HG02588 (cell line): ENCODE data around the gene MAML1.
"Not testable (repeated sequence)": the region's sequence is repeated elsewhere in the genome, so short reads cannot be mapped to it uniquely, and the experiment has no call there.

Source experiments
- ATAC-seq: cut with Tn5 transposase; IDR thresholded peaks from one replicate; pipeline ENCODE4 v1.9.1; 2021; ENCODE audit warnings: mild to moderate bottlenecking, moderate library complexity; ENCODE audit not compliant: unreplicated experiment

The MAML1 gene, protein sequence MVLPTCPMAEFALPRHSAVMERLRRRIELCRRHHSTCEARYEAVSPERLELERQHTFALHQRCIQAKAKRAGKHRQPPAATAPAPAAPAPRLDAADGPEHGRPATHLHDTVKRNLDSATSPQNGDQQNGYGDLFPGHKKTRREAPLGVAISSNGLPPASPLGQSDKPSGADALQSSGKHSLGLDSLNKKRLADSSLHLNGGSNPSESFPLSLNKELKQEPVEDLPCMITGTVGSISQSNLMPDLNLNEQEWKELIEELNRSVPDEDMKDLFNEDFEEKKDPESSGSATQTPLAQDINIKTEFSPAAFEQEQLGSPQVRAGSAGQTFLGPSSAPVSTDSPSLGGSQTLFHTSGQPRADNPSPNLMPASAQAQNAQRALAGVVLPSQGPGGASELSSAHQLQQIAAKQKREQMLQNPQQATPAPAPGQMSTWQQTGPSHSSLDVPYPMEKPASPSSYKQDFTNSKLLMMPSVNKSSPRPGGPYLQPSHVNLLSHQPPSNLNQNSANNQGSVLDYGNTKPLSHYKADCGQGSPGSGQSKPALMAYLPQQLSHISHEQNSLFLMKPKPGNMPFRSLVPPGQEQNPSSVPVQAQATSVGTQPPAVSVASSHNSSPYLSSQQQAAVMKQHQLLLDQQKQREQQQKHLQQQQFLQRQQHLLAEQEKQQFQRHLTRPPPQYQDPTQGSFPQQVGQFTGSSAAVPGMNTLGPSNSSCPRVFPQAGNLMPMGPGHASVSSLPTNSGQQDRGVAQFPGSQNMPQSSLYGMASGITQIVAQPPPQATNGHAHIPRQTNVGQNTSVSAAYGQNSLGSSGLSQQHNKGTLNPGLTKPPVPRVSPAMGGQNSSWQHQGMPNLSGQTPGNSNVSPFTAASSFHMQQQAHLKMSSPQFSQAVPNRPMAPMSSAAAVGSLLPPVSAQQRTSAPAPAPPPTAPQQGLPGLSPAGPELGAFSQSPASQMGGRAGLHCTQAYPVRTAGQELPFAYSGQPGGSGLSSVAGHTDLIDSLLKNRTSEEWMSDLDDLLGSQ

DNA sequence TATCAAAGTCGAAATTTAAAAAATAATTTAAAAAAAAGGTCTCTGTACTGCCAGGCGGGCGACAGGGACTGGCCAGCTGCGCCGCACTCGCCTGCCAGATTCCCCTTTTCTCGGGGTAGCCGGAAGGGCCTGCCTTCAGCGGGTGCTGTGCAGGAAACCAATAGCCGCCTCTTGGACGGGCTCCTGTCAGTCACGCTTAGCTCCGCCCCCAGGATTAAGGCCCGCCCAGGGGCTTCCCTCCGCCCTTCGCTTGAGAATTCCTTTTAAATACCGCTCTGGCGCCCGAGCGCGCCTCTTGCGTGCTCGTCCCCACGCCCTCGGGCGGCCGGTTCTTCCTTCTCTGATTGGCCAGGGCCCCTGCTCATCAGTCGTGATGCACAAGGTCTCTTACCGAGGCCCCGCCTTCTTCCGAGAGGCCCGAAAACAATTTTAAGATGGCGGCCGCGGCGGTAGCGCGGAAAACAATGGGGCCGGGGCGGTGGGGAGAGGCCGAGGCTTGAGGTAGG, at the start of gene MAML1:
Gene MAML1 (plus strand): TSS at position 411 of the 506 bp plus-strand sequence. CDS start 291 bp downstream, outside the sequence.
- ATAC-seq: peak; percentile 92

DNA sequence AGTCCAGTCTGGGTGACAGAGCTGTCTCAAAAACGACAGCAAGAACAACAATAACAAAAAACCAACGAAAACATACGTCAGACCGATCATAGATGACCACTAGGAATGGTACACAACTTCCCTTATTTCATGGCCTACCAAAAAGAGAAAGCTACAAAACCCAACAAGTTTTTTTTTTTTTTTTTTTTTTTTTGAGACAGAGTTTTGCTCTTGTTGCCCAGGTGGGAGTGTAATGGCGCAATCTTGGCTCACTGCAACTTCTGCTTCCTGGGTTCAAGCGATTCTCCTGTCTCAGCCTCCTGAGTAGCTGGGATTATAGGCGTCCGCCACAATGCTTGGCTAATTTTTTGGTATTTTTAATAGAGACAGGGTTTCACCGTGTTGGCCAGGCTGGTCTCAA, 43.4 kb upstream of the MAML1 start:
- not testable (repeated sequence) for ATAC-seq

DNA sequence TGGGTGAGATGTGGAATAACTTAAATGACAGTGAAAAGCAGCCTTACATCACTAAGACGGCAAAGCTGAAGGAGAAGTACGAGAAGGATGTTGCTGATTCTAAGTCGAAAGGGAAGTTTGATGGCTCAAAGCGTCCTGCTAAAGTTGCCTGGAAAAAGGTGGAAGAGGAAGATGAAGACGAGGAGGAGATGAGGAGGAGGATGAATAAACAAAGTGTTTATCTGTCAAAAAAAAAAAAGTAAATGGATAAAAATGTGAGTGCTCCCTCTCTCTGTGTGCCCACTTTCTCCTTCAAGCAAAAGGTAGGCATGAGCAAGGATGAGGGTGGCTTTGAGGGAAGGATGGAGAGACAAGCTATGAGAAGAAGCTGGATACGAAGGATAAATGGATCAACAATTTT, 38.1 kb upstream of the MAML1 start:
- no peak for ATAC-seq

DNA sequence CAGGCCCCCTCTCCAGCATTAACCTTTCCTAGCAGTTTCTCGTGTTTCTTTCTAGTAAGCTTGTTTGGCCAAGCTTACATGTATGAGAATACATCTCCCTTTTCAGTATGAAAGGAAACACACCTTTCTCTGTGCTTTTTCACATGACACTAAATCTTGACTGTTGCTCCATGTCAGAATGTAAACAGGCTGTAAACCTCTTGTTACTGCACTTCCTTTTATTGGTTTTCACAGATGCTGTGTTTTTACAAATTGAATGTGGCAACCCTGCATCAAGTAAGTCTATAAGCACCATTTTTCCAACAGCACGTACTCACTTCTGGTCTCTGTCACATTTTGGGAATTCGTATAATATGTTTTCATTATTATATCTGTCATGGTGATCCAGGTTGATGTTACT, 36.0 kb upstream of the MAML1 start:
- no peak for ATAC-seq

DNA sequence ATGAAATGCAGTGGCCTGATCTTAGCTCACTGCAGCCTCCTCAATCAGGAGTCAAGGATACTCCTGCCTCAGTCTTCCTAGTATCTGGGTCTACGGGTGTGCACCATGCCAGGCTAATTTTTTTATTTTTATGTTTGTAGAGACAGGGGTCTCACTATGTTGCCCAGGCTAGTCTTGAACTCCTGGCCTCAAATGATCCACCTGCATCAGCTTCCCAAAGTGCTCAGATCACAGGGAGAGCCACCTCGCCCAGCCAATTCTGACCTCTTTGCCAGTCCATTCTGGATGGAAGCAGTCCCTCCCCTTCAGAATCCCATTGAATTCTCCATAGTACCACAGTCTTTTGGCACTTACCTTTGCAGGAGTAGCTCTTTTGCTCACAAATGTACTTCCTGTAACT, 35.5 kb upstream of the MAML1 start:
- ATAC-seq: no peak

DNA sequence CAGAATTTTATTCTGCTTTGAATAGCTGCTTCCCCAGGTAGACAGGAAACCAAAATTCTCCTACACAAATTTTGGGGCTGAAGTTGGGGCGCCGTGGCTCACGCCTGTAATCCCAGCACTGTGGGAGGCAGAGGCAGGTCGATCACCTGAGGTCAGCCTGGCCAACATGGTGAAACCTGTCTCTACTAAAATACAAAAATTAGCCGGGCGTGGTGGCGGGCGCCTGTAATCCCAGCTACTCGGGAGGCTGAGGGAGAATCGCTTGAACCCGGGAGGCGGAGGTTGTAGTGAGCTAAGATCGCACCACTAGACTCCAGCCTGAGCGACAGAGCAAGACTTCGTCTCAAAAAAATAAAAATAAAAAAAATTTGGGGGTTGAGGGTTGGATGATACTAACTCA, 35.1 kb upstream of the MAML1 start:
- ATAC-seq: not testable (repeated sequence)

DNA sequence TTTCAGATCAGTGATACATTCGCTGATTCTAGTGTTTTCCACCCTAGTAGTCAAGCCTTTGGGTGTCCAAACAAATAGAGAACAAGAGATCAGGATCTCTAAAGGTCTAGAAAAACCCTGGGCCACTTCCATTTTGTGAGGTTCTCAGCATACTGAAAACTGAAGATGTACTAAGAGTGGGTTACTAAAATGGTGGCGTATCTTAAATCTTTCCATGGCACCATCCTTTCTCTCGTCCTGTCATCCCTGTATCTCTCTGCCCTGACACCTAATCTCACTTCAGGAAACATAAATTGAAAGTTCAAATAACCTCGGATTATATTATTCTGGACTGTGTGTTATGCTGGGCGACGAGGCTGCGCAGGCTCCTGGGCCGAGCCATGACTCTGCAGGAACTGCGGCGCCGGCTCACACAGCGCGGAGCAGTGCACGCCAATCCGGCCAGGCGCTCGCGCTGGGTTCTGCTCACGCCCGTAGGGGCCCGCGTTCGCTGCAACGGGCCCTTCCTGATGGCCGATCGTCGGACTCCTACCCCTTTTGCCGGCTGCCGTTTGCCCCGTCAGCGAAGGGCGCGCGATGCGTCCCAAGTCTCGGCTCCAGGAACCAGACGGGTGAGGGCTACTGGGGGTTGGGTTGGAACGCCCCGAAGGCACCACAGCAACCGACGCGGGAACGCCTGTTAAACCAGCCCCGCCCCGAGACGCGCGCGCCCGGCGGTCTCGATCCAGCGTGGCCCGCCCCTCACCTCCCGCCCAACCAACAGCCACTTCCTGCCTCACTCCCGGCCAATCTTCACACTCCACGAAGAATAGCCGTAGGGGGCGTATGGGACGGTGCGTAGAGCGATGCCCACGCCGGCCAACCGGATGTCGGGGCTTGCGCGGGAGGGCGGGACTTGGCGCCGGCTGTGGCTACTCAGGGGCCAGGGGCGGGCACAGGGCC, 34.4 kb upstream of the MAML1 start:
- peak; percentile 85 for ATAC-seq

DNA sequence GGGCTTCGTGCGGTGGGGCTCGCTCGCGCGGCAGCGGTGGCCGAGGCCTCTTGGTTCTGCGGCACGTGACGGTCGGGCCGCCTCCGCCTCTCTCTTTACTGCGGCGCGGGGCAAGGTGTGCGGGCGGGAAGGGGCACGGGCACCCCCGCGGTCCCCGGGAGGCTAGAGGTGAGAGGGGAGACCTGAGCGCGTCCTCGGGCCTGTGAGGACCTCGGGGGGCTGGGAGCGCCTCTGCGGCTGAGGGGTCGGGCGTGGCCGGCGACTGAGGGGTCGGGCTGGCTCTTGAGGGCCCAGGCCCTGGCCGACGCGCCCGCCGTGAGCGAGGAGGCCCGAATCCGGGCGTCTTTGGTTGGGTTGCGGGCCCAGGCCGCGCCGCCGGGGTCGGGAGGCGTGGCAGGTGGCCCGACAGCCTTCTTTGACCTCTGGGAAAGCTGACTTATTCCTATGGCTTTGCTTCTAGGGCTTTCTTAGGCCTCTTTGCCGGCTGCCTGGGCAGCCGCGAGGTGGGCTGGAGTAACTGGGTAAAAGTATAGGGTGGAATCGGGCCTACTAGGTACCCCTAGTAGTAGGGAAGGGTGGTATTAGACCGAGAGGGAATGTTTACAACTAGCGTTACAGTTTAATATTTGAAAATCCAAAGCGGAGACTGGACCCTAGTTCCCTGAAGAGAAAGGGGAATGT, 33.5 kb upstream of the MAML1 start, which contains the start of gene CANX:
Gene CANX (plus strand): TSS at position 33 of the 681 bp plus-strand sequence. CDS start 6,715 bp downstream, outside the sequence.
- ATAC-seq: no peak

DNA sequence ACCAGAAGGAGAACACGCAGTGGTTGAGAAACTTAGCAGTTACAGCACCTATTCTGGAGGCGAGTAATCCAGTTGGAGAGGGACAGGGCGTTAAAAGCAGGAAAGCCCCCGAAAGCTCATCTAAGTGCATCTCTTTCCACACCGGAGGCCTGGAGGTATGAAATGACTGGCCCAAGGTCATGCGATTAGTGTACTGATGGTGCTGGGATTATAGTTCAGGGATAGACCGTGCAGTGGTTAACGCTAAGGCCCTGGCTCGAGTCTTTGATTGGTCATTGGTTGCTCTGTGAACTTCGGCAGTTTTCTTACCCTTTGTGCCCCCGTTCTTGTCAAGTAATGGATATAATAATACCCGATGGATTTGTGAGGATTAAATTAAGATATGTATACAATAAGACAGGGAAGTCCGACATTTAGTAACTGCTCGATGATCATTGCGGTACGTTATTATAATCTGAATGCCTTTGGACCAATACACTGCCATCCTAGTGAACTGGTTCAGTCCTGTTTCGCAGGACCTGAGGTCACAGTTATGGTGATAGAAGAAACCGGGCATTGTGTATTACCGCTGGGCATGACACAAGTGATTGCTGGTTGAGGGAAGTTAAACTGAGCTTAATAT, 32.9 kb upstream of the MAML1 start:
- no peak for ATAC-seq

DNA sequence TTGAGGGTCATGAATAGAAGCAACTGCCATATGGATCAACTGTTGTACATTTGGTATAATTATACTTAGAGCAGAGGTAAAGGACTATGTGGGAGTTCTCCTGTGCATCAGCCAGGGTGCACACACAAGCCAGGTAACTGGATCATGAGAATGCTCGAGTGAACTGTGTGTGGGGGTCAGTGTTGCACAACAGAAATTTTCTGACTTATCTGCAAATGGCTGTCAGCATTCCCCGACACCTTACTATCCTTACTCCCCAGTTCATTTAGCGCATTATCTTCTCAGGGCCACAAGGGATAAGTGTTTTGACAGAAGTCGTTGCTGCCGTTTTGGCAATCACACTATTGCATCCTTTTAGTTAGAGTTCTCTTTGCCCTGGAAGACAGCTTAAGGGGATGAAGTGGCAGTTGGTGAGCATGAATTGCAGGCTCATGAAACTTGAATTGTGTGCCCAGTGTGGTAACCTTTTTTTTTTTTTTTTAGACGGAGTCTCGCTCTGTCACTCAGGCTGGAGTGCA, 32.2 kb upstream of the MAML1 start:
- no peak for ATAC-seq

DNA sequence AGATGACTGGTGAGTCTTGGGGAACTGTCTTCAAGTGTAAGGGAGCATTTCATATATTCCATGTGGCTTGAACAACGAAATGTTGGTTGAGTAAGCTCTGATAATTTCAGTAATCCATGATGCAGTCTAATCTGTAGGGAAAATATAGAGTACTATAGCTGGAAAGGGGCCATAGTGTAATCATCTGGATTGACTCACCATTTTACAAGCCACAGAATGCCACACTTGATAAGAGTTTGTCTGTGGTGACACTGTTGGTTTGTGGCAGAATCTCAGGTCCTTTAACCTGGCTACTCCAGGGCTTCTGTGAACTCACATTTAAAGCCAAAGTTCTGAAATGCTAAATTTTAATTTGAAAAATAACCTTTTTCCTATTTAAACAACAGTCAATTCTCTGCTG, 16.3 kb upstream of the MAML1 start:
- no peak for ATAC-seq

DNA sequence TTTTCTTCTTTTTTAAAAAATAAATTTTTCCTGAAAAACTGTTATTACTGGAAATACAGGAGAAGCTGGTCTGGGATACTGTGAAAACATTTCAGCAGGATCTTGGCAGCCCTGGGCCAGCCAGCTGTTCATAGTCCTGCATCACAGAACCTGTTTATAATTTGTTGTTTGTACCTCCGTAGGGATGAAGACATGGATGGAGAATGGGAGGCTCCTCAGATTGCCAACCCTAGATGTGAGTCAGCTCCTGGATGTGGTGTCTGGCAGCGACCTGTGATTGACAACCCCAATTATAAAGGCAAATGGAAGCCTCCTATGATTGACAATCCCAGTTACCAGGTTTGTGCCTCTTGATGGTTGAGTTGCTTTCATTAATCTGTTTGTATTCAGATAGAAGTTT, 12.4 kb upstream of the MAML1 start:
- no peak for ATAC-seq

DNA sequence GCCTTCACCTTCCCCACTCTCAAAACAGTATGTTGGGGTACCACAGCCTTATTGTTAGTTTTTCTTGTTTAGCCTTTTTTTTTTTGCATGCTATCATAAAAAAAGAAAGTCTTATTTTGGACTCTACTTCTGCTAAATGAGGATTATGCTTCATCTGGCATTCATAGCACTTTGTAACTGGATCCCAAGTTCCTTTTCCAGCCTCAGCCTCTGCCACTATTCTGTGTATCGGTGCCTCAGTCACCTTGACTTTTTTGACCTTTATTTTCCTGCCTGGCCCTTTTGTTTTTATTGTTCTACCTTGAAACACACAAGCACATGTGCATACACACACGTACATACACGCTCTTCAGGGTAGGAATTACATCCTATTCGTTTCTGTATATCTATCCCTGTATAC, 8.5 kb upstream of the MAML1 start:
- no peak for ATAC-seq

DNA sequence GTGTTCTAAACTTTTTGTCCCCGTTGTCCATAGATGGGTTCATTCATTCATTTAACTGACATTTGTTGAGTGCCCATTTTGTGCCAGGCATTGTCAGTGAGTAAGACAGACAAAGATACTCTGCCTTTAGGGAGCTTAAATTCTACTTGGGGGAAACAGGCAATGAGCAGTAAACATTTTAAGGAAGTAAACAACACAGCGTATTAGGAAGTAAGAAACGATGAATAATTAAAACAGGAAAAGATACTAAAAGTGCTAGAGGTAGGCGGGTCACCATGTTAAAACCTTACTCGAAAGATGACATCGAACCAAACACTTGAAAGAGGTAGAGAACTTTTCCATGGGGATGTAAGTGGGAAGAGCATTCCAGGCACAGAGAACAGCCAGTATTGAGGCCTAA, 5.5 kb upstream of the MAML1 start:
- ATAC-seq: no peak

DNA sequence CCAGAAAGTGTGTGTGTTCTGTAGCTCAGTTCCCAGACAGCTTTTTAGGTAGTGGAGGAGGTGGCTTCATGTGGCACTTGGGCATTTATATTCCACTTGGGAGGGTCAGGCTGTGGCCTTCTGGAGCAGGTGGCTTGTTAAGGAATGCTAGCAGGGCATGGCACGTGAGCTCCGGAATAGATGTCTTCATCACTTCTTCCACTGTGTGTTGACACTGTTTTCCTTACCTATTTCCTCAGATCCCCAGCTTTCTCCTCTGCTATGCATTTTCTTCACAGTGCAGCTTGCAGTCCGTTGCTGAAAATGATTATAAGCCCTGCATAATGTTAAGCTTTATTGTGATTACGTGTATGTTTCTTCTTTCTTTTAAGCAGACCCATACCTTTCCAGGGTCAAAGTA, 3.3 kb upstream of the MAML1 start:
- ATAC-seq: no peak

DNA sequence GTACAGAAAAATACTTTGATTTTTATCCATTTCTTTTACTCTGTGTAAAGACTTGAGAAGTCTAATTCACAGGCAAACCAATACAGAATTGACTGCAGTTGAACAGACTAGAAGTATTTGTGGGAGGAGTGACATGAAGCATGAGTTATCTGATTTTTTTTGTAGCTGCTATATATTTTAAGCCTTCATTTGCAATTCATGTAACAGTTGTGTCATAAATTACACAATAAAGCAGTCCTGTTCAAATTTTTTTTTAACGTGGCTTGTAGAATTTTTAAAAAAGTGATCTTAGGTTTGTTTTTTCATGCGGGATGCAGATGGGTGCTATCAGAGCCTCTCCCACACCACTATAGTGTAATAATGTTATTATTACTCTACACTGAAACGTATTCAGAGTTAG, 2.9 kb upstream of the MAML1 start:
- no peak for ATAC-seq

DNA sequence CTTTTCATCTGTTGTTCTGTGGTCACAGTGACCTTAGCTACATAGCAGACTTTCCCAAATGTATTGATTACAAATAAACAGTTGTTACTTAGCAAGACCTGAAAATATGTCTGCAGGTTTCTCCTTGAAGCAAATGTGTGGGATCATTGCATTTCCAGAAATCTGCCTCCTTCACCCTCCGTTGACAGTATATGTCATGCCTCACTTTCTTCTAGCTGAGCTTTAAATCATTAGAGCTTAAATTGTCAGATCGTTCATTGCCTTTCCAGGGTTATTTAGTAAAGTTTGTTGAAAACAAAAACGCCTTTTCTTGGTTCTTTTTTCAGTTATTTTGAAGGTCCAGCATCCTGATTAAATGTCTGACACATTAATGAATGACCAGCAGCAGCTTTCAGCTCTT, 2.3 kb upstream of the MAML1 start:
- ATAC-seq: no peak

DNA sequence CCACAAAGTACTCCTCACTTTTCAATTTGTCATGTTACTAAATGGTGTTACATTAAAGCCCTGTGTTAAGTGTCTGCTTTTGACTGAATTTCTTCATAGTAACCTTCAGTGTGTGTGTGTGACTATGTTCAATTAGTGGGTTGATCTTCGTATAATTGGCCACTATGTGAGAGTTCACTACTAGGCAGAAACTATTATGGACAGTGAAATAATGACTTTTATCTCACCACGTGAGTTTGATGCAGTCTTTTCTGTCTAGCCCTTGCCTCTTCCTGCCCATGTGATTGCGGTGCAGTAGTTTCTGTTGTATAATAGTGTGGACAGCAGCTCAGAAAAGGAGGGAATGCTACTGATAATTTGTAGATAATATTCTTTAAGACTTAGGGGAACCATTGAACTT, 1.8 kb upstream of the MAML1 start:
- no peak for ATAC-seq

DNA sequence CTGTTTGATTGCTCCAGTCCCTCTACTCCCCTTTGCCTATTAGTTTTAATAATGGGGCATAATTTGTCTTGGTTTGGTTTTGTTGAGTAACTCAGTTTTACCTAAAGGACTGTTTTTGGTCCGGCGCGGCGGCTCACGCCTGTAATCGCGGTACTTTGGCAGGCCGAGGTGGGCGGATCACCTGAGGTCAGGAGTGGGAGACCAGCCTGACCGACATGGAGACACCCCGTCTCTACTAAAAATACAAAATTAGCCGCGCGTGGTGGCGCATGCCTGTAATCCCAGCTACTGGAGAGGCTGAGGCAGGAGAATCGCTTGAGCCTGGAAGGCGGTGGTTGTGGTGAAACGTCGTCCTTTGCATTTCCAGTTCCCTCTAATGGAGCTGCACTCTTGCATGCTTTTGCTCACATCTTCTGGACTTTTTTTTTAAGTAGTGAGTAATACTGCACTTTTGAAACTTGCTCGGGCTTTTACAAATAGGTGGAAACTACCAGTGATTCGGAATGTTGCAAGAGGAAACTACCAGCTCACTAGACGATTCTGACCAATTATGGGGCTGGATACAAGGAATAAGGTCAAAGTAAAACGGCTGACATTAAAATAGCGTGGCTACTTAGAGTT, 721 bp upstream of the MAML1 start:
- ATAC-seq: peak; percentile 10
